Retinal pigment epithelial cell (primary cell): Measurements from ENCODE around the gene PLA2G2C.

Experiments used
- DNase-seq: peaks from one replicate; pipeline ENCODE4 v3.0.0-alpha.2; 2010; ENCODE audit warnings: low read depth
- H3K4me3 ChIP-seq: 2 replicates; pipeline ENCODE4 v1.5.1; 2011; ENCODE audit warnings: mild to moderate bottlenecking, low read length, control low read depth, moderate library complexity
- CTCF ChIP-seq: conservative IDR thresholded peaks from 2 replicates; pipeline ENCODE4 v1.5.1; 2011; ENCODE audit warnings: low read depth, low read length, control low read depth, inconsistent platforms

PLA2G2C gene

GRCh38 chr1:20212685-20213331 is 26.5 kb upstream of the PLA2G2C start:
- peak; percentile 74 for TF ChIP-seq CTCF
- H3K4me3 ChIP-seq = no peak overlapping the region
- no peak for DNase-seq

DNA sequence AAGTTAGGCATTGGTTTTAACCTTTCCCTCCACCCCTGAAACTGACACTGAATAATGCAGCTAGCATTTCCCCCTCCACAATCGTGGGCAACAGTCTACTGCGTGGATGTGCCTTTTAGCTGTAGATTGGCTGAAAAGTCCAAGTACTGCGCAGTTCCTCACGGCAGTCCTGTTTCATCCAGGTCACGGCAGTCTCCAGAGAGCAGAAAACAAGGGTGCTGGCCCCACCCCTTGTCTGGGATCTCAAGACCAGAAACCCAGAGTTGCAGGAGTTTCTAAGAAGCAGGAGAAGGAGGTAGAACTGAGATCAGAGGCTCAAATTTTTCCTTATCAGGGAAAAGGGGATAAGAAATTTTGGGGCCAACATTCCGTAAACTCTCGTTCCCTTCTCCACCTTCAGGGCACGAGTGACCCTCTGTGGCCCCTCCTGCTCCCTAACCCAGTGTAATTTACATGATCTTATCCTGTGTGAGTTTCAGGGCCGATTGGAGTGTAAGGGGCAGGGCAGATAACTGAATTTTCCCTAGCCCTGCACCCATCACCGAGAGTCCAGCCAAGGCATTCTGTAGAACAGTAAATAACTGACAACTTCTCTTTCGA is 25.9 kb upstream of the PLA2G2C start:
- DNase-seq = no peak
- no peak for TF ChIP-seq CTCF
- H3K4me3 ChIP-seq = no peak overlapping the region

GRCh38 chr1:20211511-20211931 is 25.2 kb upstream of the PLA2G2C start:
- DNase-seq = no peak
- no peak overlapping the region for H3K4me3 ChIP-seq
- no peak for TF ChIP-seq CTCF

- TF ChIP-seq CTCF = no peak
- H3K4me3 ChIP-seq = no peak overlapping the region
- no peak for DNase-seq
Measured at GRCh38 chr1:20210736-20211460, 24.6 kb upstream of the PLA2G2C start.

DNA sequence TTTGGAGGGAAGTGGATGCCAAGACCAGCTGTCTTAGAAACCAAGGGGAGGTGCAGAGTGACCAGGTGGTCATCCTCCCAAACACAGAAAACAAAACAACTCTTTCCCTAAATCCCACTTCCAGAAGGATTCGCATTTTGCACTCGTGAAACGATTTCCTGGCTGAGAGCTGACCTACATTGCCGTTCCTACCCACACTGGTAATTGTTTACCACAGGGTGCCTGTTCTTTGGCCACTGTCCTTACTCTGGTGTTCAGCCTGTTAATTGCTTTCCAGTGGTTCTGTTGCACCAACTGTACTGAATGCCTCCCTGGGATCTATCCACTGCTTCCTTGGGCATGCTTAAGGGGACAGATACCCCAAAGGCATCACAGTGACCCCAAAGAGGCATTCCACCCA is 23.2 kb upstream of the PLA2G2C start:
- no peak for DNase-seq
- TF ChIP-seq CTCF = no peak
- no peak overlapping the region for H3K4me3 ChIP-seq

GRCh38 chr1:20207546-20207945 is 21.2 kb upstream of the PLA2G2C start:
- no peak for DNase-seq
- TF ChIP-seq CTCF = no peak
- no peak overlapping the region for H3K4me3 ChIP-seq
